Right lobe of liver (tissue), 6 donors: ENCODE data around the gene LHFPL6. TPM values are rescaled to one million over a fixed set of nuclear protein-coding genes. Genes with fewer than 3 reads are reported as not detected.

Source experiments
- ATAC-seq, 4 donors: fragments of 200-7000 bp; cut with Tn5 transposase; one replicate each; pipeline ENCODE4 v1.9.1; 2020; ENCODE audit warnings: mild to moderate bottlenecking in 4 of 4, moderate library complexity in 4 of 4
- DNase-seq, 3 donors: peaks; one replicate each; pipeline ENCODE4 v3.0.0-alpha.2; 2020
- H3K27ac ChIP-seq, 3 donors: fragments of 200-600 bp; one replicate each; pipeline ENCODE4 v1.8.0; 2022
- H3K27me3 ChIP-seq, 2 donors: fragments of 200-600 bp; one replicate each; pipeline ENCODE4 v1.8.0; 2022
- H3K36me3 ChIP-seq, 4 donors: fragments of 200-600 bp; sonication (generic) in 1 of 4; one replicate each; pipeline versions ENCODE4 v1.5.1 to v1.8.0; 2017 to 2022; ENCODE audit warnings: control low read depth in 1 of 4
- H3K4me1 ChIP-seq, 4 donors: fragments of 200-600 bp; sonication (generic) in 1 of 4; one replicate each; pipeline versions ENCODE4 v1.5.1 to v1.8.0; 2017 to 2022; ENCODE audit warnings: control low read depth in 1 of 4
- H3K4me3 ChIP-seq, 3 donors: fragments of 200-600 bp; one replicate each; pipeline ENCODE4 v1.8.0; 2022
- H3K9me3 ChIP-seq, 4 donors: fragments of 200-600 bp; sonication (generic) in 1 of 4; one replicate each; pipeline versions ENCODE4 v1.5.1 to v1.8.0; 2017 to 2022; ENCODE audit warnings: control low read depth in 1 of 4
- POLR2A ChIP-seq: fragments of 450-650 bp; IDR thresholded peaks from one replicate; pipeline ENCODE4 v1.6.1; 2017; ENCODE audit warnings: antibody characterized with exemption, mild to moderate bottlenecking
- WGBS: methylation state at CpG from one replicate; pipeline ENCODE4 v1.1.6; 2018; ENCODE audit warnings: low coverage, low lambda C conversion rate; ENCODE audit not compliant: insufficient coverage; ENCODE audit errors: missing lambda C conversion rate; 5-methylcytosine and 5-hydroxymethylcytosine counted together
- intact Hi-C, 2 donors: fragments of 100-400 bp; cut with DNase I; formaldehyde crosslinking; loops; one replicate each; pipeline versions ENCODE4 v1.11.2 to v1.14.1; 2022
- total RNA-seq, 6 experiments: library from RNA; depleted of rRNA in 2 of 6; stranded (reverse); fragments of >200 nt in 2 of 6; fragmentation: NEBNext Ultra II Directional in 3 of 6; extraction: Animal tissue kit (Norgen Biotek cat#: 25700) in 3 of 6; gene quantifications; one replicate each; pipeline versions ENCODE4 v1.1.0 to v1.2.4, GENCODE V29; 2016 to 2023
- TF ChIP-seq, protein P1 (sequence below), 4 donors: fragments of 200-600 bp in 3 of 4; fragments of 450-650 bp in 1 of 4; IDR thresholded peaks; one replicate each; pipeline versions ENCODE4 v1.5.1 to v1.8.0; 2016 to 2022; ENCODE audit warnings: antibody characterized with exemption in 4 of 4, mild to moderate bottlenecking in 2 of 4
- donor health status: DM: no; HTN: yes; CAD: no.
- donor health status: DM: no; HTN: no; CAD: no.
- donor health status: DM: no; HTN: no; CAD: no.
- donor health status: DM: no; HTN: yes; CAD: no.
- donor health status: DM: no; HTN: yes; CAD: no.

LHFPL6 gene
- total RNA-seq, 6 experiments from 2014 or later = 3.0 to 8.4 (median 4.6) TPM

DNA sequence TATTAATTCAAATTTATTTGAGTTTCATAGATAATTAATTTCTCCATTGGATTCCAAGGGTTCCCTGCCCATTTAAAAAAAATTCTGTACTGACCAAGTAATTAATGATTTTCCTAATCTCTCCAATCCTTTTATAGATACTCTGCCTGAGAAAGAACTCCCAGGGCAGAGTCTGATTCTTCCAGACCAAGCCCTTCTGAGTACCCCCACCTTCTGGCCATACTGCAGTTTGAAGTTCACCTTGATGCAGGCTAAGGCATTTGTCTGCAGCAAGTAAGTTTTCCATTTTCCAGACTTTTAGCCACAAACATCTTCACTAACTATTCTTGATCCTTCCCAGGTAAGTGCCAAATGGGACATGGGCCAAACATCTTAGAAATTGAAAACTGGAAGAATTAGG lies 195.9 kb downstream of the LHFPL6 start:
- intact Hi-C loops = no loop called here
- DNase-seq = no peak
- H3K9me3 ChIP-seq = no peaks in the 10 kb centered on the region
- H3K36me3 ChIP-seq = no peaks in the 10 kb centered on the region
- ATAC-seq = no peak
- no peak overlapping the region for H3K4me3 ChIP-seq
- no peak overlapping the region for H3K27ac ChIP-seq
- TF ChIP-seq, protein P1, sequence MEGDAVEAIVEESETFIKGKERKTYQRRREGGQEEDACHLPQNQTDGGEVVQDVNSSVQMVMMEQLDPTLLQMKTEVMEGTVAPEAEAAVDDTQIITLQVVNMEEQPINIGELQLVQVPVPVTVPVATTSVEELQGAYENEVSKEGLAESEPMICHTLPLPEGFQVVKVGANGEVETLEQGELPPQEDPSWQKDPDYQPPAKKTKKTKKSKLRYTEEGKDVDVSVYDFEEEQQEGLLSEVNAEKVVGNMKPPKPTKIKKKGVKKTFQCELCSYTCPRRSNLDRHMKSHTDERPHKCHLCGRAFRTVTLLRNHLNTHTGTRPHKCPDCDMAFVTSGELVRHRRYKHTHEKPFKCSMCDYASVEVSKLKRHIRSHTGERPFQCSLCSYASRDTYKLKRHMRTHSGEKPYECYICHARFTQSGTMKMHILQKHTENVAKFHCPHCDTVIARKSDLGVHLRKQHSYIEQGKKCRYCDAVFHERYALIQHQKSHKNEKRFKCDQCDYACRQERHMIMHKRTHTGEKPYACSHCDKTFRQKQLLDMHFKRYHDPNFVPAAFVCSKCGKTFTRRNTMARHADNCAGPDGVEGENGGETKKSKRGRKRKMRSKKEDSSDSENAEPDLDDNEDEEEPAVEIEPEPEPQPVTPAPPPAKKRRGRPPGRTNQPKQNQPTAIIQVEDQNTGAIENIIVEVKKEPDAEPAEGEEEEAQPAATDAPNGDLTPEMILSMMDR (IDR thresholded peaks at IDR 0.05) = no peak
- no peak for TF ChIP-seq POLR2A
- H3K27me3 ChIP-seq = no peaks in the 10 kb centered on the region
- H3K4me1 ChIP-seq = no peaks in the 10 kb centered on the region

DNA sequence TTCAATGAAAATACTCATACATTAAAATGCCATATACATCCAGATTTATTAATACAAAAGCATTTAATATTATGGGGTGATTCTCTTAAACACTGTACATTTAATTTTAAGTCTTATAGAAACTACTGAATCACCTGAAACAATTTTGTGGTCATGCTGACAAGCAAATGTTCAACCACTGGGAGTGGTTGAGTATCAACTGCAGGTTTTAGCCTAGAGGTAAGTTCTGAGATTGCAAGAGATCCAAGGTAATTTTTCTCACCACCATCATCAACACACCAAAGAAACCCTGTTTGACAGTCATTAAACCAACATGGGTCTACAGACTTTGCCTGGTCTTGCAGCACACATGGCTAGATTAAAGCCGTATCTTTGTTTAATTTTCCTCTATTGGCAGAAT lies 196.3 kb downstream of the LHFPL6 start:
- no peak overlapping the region for H3K4me3 ChIP-seq
- H3K4me1 ChIP-seq = no peaks in the 10 kb centered on the region
- TF ChIP-seq, protein P1 (IDR thresholded peaks at IDR 0.05) = no peak
- no peak for TF ChIP-seq POLR2A
- intact Hi-C loops = no loop called here
- DNase-seq = no peak
- no peaks in the 10 kb centered on the region for H3K36me3 ChIP-seq
- 43% methylated on average over 1 of the region's 1 CpG for WGBS
- no peaks in the 10 kb centered on the region for H3K9me3 ChIP-seq
- no peak overlapping the region for H3K27ac ChIP-seq
- no peak for ATAC-seq
- no peaks in the 10 kb centered on the region for H3K27me3 ChIP-seq

DNA sequence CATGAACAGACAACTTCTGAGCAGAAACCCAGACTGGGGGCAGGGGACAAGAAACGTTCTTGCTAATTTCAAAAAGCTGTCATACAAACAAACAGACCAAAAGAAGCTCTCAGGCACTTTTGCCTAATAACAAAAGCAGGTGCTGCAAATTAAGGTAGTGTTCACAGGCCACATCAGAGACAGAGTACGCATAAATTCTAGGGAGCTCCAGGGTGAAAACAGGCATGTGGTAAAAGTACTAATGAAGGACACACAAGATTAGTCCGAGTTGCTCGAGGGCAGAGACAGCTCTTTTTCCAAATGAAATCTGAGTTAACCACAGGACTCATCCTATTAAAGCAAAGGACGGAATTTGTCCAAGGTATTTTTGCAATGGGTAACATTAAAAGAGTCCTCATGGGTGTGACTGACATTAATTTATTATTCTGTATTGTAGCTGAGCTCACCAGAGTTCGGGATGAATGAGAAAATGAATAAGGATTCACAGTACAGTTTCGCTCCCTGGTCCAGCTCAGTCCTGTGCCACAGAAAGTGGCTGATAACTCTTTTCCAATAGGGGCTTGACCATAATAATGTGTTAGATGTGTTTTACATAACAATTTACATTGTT lies 197.3 kb downstream of the LHFPL6 start:
- Histone ChIP-seq H3K4me1 (no peaks in the 10 kb centered on the region), H3K27ac (no peak overlapping the region), H3K9me3 (no peaks in the 10 kb centered on the region), H3K4me3 (no peak overlapping the region), H3K36me3 (no peaks in the 10 kb centered on the region), H3K27me3 (no peaks in the 10 kb centered on the region)
- TF ChIP-seq, protein P1 (IDR thresholded peaks at IDR 0.05) = no peak
- TF ChIP-seq POLR2A = no peak
- DNase-seq (no peak), ATAC-seq (no peak)
- WGBS = 47% methylated on average over 7 of the region's 7 CpGs
- intact Hi-C loops = no loop called here

DNA sequence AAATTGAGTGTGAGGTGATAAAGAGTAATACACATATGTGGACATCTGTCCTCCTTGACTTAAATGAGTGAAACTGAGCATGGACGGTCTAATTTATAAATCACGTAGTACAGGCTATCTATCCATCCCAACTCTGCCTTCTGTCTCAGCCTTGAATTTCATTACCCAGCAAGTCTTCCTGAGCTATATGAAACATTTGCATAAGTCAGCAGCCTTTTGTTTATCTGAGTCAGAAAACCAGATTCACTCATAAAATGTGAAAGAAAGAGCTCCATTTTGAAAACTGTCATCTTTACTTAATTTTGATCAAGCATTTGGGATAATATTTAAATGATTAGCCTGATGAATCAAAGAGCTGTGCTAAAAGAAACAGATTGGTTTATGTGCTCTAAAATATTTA lies 197.9 kb downstream of the LHFPL6 start:
- no peak for DNase-seq
- no peaks in the 10 kb centered on the region for H3K27me3 ChIP-seq
- H3K9me3 ChIP-seq = no peaks in the 10 kb centered on the region
- TF ChIP-seq, protein P1 (IDR thresholded peaks at IDR 0.05) = no peak
- TF ChIP-seq POLR2A = no peak
- no peaks in the 10 kb centered on the region for H3K4me1 ChIP-seq
- H3K36me3 ChIP-seq = no peaks in the 10 kb centered on the region
- ATAC-seq = no peak
- intact Hi-C loops = no loop called here
- H3K4me3 ChIP-seq = no peak overlapping the region
- no peak overlapping the region for H3K27ac ChIP-seq
- 75% methylated on average over 2 of the region's 2 CpGs for WGBS

DNA sequence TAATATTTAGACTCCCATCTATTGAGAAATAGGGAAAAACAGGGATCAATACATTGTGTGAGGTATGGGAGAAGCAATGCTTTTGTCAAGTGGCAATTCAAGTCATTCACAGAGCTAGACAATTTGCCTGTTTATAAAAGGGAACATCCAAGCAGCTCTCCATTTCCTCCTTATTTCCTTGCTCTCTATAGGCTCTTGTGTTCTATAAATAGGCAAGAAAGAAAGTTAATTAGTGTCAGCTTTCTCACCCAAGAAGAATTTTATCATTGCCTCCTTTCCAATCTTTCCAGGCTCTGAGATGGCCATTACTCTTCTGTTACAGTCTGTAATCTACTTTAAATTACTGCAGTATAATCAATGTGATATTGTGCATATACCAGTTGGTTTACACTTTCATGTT lies 199.9 kb downstream of the LHFPL6 start:
- Histone ChIP-seq H3K4me3 (no peak overlapping the region), H3K4me1 (no peaks in the 10 kb centered on the region), H3K36me3 (no peaks in the 10 kb centered on the region), H3K27ac (no peak overlapping the region), H3K27me3 (no peaks in the 10 kb centered on the region), H3K9me3 (no peaks in the 10 kb centered on the region)
- DNase-seq (no peak), ATAC-seq (no peak)
- intact Hi-C loops = no loop called here
- no peak for TF ChIP-seq POLR2A
- TF ChIP-seq, protein P1 (IDR thresholded peaks at IDR 0.05) = no peak
